Measurements from ENCODE around the gene BLZF1. TPM values are rescaled to one million over a fixed set of nuclear protein-coding genes. Genes with fewer than 3 reads are reported as not detected.

The BLZF1 gene
- total and polyA plus RNA-seq, 9 donors: 12.7 to 21.4 (median 17.1) TPM

- DNase-seq: no peak
- no peaks in the 10 kb centered on the region for H3K36me3 ChIP-seq (ENCODE audit: control insufficient read depth, insufficient read depth, low read length)
- no peaks in the 10 kb centered on the region for H3K9me3 ChIP-seq (replicated peaks; ENCODE audit: control insufficient read depth, low read depth, low read length)
- H3K27ac ChIP-seq (ENCODE audit: low read length): no peak overlapping the region
- no peaks in the 10 kb centered on the region for H3K27me3 ChIP-seq (ENCODE audit: control insufficient read depth, insufficient read depth, low read length)
- WGBS (ENCODE audit: insufficient coverage): no CpG with 5 or more reads among the region's 2 CpGs
- H3K4me1 ChIP-seq (ENCODE audit: control insufficient read depth, insufficient read depth, low read length): no peaks in the 10 kb centered on the region
- no peak overlapping the region for H3K4me3 ChIP-seq (ENCODE audit: low read length)
Measured at GRCh38 chr1:169347688-169348382, 20.2 kb upstream of the BLZF1 start.

DNA sequence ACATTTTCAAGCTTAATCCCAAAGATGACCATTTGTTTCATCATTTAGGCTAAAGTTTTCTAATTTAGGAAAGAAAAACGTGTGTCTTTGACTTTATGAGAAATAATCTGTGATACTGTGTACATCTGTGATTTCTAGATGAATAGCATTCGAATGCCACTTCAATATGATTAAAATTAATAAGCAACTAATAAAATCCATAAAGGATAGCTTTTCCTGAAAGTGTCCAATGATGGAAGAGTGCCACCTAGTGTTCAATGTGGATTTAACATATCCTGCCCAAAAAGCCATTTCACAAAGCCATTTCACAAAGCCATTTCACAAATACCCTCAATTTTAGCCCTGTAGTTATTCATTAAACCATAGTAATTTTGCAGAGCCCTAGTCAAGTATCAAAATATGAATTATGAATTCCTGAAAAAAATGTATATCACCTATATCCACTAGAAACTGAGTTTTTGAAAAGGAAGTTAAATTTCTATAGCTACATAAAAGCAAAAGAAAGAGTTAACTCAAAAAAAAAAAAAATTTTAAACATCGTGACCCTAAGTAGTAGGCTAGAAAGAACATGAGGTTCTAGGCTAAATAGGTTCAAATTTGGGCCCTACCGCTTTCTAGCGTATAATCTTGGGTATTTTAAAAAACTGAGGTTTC is 19.5 kb upstream of the BLZF1 start:
- no peaks in the 10 kb centered on the region for H3K36me3 ChIP-seq (ENCODE audit: control insufficient read depth, insufficient read depth, low read length)
- WGBS (ENCODE audit: insufficient coverage): no CpG with 5 or more reads among the region's 5 CpGs
- no peak overlapping the region for H3K4me3 ChIP-seq (ENCODE audit: low read length)
- H3K4me1 ChIP-seq (ENCODE audit: control insufficient read depth, insufficient read depth, low read length): no peaks in the 10 kb centered on the region
- H3K9me3 ChIP-seq (replicated peaks; ENCODE audit: control insufficient read depth, low read depth, low read length): peaks cover 4% of the 10 kb centered on the region
- H3K27me3 ChIP-seq (ENCODE audit: control insufficient read depth, insufficient read depth, low read length): no peaks in the 10 kb centered on the region
- DNase-seq: peak; percentile 72
- no peak overlapping the region for H3K27ac ChIP-seq (ENCODE audit: low read length)

DNA sequence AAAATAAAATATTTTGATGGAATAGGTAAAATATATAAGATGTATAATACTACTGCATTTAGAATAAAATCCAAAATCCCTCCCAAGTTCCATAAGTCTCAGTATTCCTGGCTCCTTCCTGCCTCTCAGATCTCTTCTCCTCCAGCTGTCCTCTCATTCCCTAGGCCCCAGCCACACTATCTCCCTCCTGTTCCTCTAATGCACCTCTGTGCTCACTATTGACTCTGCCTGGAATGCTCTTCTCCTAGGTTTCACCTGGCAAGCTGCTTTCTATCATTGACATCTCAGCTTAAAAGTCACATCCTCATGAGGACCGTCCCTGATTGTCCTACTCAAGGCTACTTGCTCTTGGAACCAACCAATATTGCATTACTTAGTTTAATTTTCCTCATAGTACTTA is 7.6 kb upstream of the BLZF1 start:
- WGBS (ENCODE audit: insufficient coverage): 86% methylated on average over 1 of the region's 1 CpG
- DNase-seq: no peak
- no peak overlapping the region for H3K27ac ChIP-seq (ENCODE audit: low read length)
- H3K27me3 ChIP-seq (ENCODE audit: control insufficient read depth, insufficient read depth, low read length): no peaks in the 10 kb centered on the region
- no peaks in the 10 kb centered on the region for H3K9me3 ChIP-seq (replicated peaks; ENCODE audit: control insufficient read depth, low read depth, low read length)
- peaks cover 2% of the 10 kb centered on the region for H3K36me3 ChIP-seq (ENCODE audit: control insufficient read depth, insufficient read depth, low read length)
- H3K4me3 ChIP-seq (ENCODE audit: low read length): no peak overlapping the region
- no peaks in the 10 kb centered on the region for H3K4me1 ChIP-seq (ENCODE audit: control insufficient read depth, insufficient read depth, low read length)

DNA sequence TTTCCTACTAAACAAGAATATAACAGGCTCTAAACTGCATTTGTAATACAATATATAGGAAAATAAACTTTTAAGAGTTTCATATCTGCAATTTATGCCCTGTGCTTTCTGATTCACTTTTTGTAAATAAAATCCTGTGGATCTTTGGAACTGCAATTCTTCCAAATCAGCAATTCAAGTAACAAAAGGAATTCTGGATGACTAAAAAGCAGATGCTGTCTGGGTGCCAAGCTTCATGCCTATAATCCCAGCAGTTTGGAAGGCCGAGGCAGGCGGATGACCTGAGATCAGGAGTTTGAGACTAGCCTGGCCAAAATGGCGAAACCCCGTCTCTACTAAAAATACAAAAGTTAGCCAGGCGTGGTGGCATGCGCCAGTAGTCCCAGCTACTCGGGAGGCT is 6.7 kb upstream of the BLZF1 start:
- no peak overlapping the region for H3K4me3 ChIP-seq (ENCODE audit: low read length)
- no peak for DNase-seq
- H3K4me1 ChIP-seq (ENCODE audit: control insufficient read depth, insufficient read depth, low read length): no peaks in the 10 kb centered on the region
- 96% methylated on average over 5 of the region's 7 CpGs for WGBS (ENCODE audit: insufficient coverage)
- H3K27me3 ChIP-seq (ENCODE audit: control insufficient read depth, insufficient read depth, low read length): no peaks in the 10 kb centered on the region
- no peak overlapping the region for H3K27ac ChIP-seq (ENCODE audit: low read length)
- no peaks in the 10 kb centered on the region for H3K9me3 ChIP-seq (replicated peaks; ENCODE audit: control insufficient read depth, low read depth, low read length)
- H3K36me3 ChIP-seq (ENCODE audit: control insufficient read depth, insufficient read depth, low read length): peaks cover 2% of the 10 kb centered on the region

GRCh38 chr1:169363046-169363730 is 4.8 kb upstream of the BLZF1 start:
- H3K27me3 ChIP-seq (ENCODE audit: control insufficient read depth, insufficient read depth, low read length): no peaks in the 10 kb centered on the region
- no peak for DNase-seq
- H3K36me3 ChIP-seq (ENCODE audit: control insufficient read depth, insufficient read depth, low read length): peaks cover 2% of the 10 kb centered on the region
- 66% methylated on average over 2 of the region's 5 CpGs for WGBS (ENCODE audit: insufficient coverage)
- no peak overlapping the region for H3K4me3 ChIP-seq (ENCODE audit: low read length)
- H3K4me1 ChIP-seq (ENCODE audit: control insufficient read depth, insufficient read depth, low read length): peaks cover 2% of the 10 kb centered on the region
- H3K9me3 ChIP-seq (replicated peaks; ENCODE audit: control insufficient read depth, low read depth, low read length): no peaks in the 10 kb centered on the region
- H3K27ac ChIP-seq (ENCODE audit: low read length): no peak overlapping the region

GRCh38 chr1:169364948-169365347 is 3.0 kb upstream of the BLZF1 start:
- WGBS (ENCODE audit: insufficient coverage): 92% methylated on average over 2 of the region's 2 CpGs
- H3K4me3 ChIP-seq (ENCODE audit: low read length): no peak overlapping the region
- H3K27me3 ChIP-seq (ENCODE audit: control insufficient read depth, insufficient read depth, low read length): no peaks in the 10 kb centered on the region
- H3K4me1 ChIP-seq (ENCODE audit: control insufficient read depth, insufficient read depth, low read length): peaks cover 2% of the 10 kb centered on the region
- DNase-seq: no peak
- H3K27ac ChIP-seq (ENCODE audit: low read length): no peak overlapping the region
- H3K9me3 ChIP-seq (replicated peaks; ENCODE audit: control insufficient read depth, low read depth, low read length): no peaks in the 10 kb centered on the region
- peaks cover 5% of the 10 kb centered on the region for H3K36me3 ChIP-seq (ENCODE audit: control insufficient read depth, insufficient read depth, low read length)

GRCh38 chr1:169367096-169367685 is 804 bp upstream of the BLZF1 start:
- Histone ChIP-seq H3K27ac (ENCODE audit: low read length) (peak overlapping the region; percentile 50), H3K36me3 (ENCODE audit: control insufficient read depth, insufficient read depth, low read length) (peaks cover 7% of the 10 kb centered on the region), H3K4me3 (ENCODE audit: low read length) (peak overlapping the region; percentile 70), H3K27me3 (ENCODE audit: control insufficient read depth, insufficient read depth, low read length) (no peaks in the 10 kb centered on the region), H3K9me3 (replicated peaks; ENCODE audit: control insufficient read depth, low read depth, low read length) (no peaks in the 10 kb centered on the region), H3K4me1 (ENCODE audit: control insufficient read depth, insufficient read depth, low read length) (peaks cover 2% of the 10 kb centered on the region)
- WGBS (ENCODE audit: insufficient coverage): 2% methylated on average over 9 of the region's 15 CpGs
- DNase-seq: no peak

DNA sequence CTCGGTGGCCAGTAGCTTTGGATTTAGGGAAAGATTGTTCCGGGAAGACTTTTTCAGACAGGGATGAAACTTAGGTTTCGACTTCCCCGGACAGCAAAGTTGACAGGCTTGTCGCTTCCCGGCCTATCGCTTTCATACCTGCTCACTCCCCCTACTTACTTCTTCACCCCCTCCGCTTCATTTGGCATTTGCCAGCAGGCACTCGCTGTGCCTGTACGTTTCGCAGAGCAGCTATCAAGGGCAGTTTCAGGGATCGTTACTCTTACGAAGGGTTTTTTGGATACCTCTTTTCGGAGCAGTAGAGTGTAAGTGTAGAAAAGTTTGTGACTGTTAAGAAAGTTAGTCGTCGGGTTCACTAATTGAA is 393 bp downstream of the BLZF1 start:
- peak; percentile 27 for DNase-seq

DNA sequence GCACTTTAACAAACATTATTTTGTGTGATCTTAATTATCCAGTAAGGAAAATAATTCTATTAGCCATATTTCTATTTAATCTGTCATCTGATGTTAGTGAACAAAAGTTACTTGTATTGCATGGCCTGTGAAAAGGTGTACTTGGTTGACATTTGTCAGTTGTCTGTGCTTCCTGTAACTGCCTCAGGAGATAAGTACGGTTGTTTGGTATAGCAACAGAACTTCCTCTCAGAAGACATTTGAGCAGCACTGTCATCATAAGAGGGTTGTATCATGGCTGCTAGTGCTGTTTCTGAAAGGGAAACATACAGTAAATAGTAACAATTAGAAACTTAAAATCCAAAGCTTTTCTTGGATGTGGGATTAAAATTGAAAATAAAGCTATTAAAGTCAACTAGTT is 3.4 kb downstream of the BLZF1 start:
- peaks cover 6% of the 10 kb centered on the region for H3K36me3 ChIP-seq (ENCODE audit: control insufficient read depth, insufficient read depth, low read length)
- no peak overlapping the region for H3K27ac ChIP-seq (ENCODE audit: low read length)
- no peak for DNase-seq
- H3K27me3 ChIP-seq (ENCODE audit: control insufficient read depth, insufficient read depth, low read length): no peaks in the 10 kb centered on the region
- H3K4me1 ChIP-seq (ENCODE audit: control insufficient read depth, insufficient read depth, low read length): peaks cover 2% of the 10 kb centered on the region
- no CpG with 5 or more reads among the region's 1 CpG for WGBS (ENCODE audit: insufficient coverage)
- H3K9me3 ChIP-seq (replicated peaks; ENCODE audit: control insufficient read depth, low read depth, low read length): no peaks in the 10 kb centered on the region
- H3K4me3 ChIP-seq (ENCODE audit: low read length): no peak overlapping the region

More for the DNA sequence above, 393 bp downstream of the BLZF1 start:
- no peaks in the 10 kb centered on the region for H3K27me3 ChIP-seq (ENCODE audit: control insufficient read depth, insufficient read depth, low read length)
- peak overlapping the region; percentile 70 for H3K4me3 ChIP-seq (ENCODE audit: low read length)
- 2% methylated on average over 8 of the region's 16 CpGs for WGBS (ENCODE audit: insufficient coverage)
- H3K4me1 ChIP-seq (ENCODE audit: control insufficient read depth, insufficient read depth, low read length): peaks cover 2% of the 10 kb centered on the region
- H3K36me3 ChIP-seq (ENCODE audit: control insufficient read depth, insufficient read depth, low read length): peaks cover 7% of the 10 kb centered on the region
- H3K9me3 ChIP-seq (replicated peaks; ENCODE audit: control insufficient read depth, low read depth, low read length): no peaks in the 10 kb centered on the region
- peak overlapping the region; percentile 87 for H3K27ac ChIP-seq (ENCODE audit: low read length)

DNA sequence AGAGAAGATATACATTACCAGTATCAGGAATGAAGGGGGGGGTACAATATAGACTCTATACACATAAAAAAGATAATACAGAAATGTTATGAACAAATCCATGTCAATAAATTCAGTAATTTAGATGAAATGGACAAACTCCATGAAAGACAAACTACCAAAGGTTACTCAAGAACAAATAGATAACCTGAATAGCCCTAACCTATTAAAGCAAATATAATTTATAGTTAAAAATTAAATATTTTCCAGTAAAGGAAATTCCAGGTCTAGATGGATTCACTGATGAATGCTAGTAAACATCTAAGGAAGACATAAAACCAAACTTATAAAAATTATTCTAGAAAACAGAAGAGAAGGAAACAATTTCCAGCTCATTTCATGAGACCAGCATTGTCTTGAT is 13.2 kb downstream of the BLZF1 start:
- Histone ChIP-seq H3K4me3 (ENCODE audit: low read length) (no peak overlapping the region), H3K4me1 (ENCODE audit: control insufficient read depth, insufficient read depth, low read length) (no peaks in the 10 kb centered on the region), H3K27ac (ENCODE audit: low read length) (no peak overlapping the region), H3K9me3 (replicated peaks; ENCODE audit: control insufficient read depth, low read depth, low read length) (no peaks in the 10 kb centered on the region), H3K36me3 (ENCODE audit: control insufficient read depth, insufficient read depth, low read length) (peaks cover 24% of the 10 kb centered on the region), H3K27me3 (ENCODE audit: control insufficient read depth, insufficient read depth, low read length) (no peaks in the 10 kb centered on the region)
- no peak for DNase-seq
